Prostate gland (tissue), 2 donors: ENCODE measurements around the gene HAUS8. TPM values are rescaled to one million over a fixed set of nuclear protein-coding genes. Genes with fewer than 3 reads are reported as not detected.

Experiments used
- DNase-seq: peaks from one replicate; pipeline ENCODE4 v3.0.0-alpha.2; 2019; ENCODE audit warnings: low spot score
- H3K27ac ChIP-seq, 2 donors: fragments of 200-600 bp; sonication (generic); 2 replicates each; pipeline ENCODE4 v1.5.1; 2017 to 2019
- H3K27me3 ChIP-seq: fragments of 200-600 bp; sonication (generic); replicated peaks from 2 replicates; pipeline ENCODE4 v1.5.1; 2019; ENCODE audit not compliant: insufficient read depth
- H3K36me3 ChIP-seq, 2 donors: fragments of 200-600 bp; sonication (generic); 1 replicate in 1 of 2; 2 replicates in 1 of 2; pipeline versions ENCODE4 v1.5.1 to v1.8.1; 2017 to 2019
- H3K4me1 ChIP-seq: fragments of 200-600 bp; sonication (generic); replicated peaks from 2 replicates; pipeline ENCODE4 v1.5.1; 2019
- H3K4me3 ChIP-seq, 2 donors: fragments of 200-600 bp; sonication (generic); 2 replicates each; pipeline ENCODE4 v1.5.1; 2017 to 2019
- H3K9me3 ChIP-seq: fragments of 200-600 bp; sonication (generic); 2 replicates; pipeline ENCODE4 v1.5.1; 2017
- POLR2A ChIP-seq: fragments of 450-650 bp; IDR thresholded peaks from one replicate; pipeline ENCODE4 v1.6.1; 2016; ENCODE audit warnings: antibody characterized with exemption, mild to moderate bottlenecking
- POLR2AphosphoS5 ChIP-seq: sonication (generic); formaldehyde crosslinking; IDR thresholded peaks from one replicate; pipeline ENCODE4 v1.6.1; 2017; ENCODE audit warnings: antibody characterized with exemption
- WGBS: methylation state at CpG from one replicate; pipeline ENCODE4 v1.1.5; 2018; 5-methylcytosine and 5-hydroxymethylcytosine counted together
- intact Hi-C: fragments of 100-400 bp; cut with DNase I; formaldehyde crosslinking; loops from one replicate; pipeline ENCODE4 v1.14.2; 2022
- total RNA-seq, 2 donors: library from RNA; depleted of rRNA; stranded (reverse); fragments of >200 nt; gene quantifications; one replicate each; pipeline ENCODE4 v1.1.0, GENCODE V29; 2016
- TF ChIP-seq, protein P1 (sequence below), 4 experiments: fragments of 200-600 bp in 2 of 4; fragments of 450-650 bp in 2 of 4; sonication (generic) in 2 of 4; IDR thresholded peaks; 1 replicate in 3 of 4; 2 replicates in 1 of 4; pipeline ENCODE4 v1.5.1; 2016 to 2019; ENCODE audit warnings: antibody characterized with exemption in 4 of 4, mild to moderate bottlenecking in 2 of 4, moderate library complexity in 2 of 4

HAUS8 gene
- total RNA-seq, 2 donors from 2014 or later, result 6.5 to 15.3 TPM

DNA sequence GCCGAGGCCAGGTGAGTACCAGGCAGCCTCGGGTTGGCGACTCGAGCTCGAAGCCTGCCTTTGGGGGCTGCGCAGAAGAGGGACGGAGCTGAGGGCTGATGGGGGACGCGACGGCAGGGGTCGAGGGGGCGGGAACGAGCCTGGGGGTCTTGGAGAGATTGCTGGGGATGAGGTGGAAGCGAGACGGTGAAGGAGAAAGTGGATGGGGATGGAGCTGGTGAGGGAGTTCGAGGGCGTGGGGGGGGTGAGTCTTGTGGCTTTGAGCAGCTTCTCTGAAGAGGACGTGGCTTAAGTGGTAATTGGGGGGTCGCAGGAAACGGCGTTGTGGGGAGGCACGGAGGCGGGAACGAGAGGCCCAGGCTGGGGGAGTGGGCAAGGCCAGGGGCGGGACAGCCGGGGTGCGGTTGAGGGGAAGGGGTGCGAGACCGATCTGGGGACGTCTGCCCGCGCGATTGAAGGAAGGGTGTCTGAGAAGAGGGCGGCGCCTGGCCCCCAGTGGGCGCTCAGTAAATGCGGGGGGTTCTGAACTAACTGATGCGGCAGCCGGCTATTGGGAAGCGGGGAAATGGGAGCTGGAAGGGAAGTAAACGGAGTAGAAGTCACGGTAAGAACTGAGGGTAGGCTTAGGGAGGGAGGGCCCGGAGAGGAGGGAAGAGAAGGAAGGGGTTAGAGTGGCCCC, 751 bp upstream of the HAUS8 start:
- WGBS, result under 1% methylated on average over 43 of the region's 43 CpGs
- intact Hi-C loops, result loop anchor here (5.0 kb wide), 1 partner anchor 61 kb away; no protein-coding TSS in a partner anchor
- no peak for TF ChIP-seq POLR2A
- TF ChIP-seq POLR2AphosphoS5, result no peak
- TF ChIP-seq, protein P1, sequence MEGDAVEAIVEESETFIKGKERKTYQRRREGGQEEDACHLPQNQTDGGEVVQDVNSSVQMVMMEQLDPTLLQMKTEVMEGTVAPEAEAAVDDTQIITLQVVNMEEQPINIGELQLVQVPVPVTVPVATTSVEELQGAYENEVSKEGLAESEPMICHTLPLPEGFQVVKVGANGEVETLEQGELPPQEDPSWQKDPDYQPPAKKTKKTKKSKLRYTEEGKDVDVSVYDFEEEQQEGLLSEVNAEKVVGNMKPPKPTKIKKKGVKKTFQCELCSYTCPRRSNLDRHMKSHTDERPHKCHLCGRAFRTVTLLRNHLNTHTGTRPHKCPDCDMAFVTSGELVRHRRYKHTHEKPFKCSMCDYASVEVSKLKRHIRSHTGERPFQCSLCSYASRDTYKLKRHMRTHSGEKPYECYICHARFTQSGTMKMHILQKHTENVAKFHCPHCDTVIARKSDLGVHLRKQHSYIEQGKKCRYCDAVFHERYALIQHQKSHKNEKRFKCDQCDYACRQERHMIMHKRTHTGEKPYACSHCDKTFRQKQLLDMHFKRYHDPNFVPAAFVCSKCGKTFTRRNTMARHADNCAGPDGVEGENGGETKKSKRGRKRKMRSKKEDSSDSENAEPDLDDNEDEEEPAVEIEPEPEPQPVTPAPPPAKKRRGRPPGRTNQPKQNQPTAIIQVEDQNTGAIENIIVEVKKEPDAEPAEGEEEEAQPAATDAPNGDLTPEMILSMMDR (IDR thresholded peaks at IDR 0.05), result no peak
- Histone ChIP-seq H3K36me3 (no peaks in the 10 kb centered on the region), H3K9me3 (no peaks in the 10 kb centered on the region), H3K4me3 (peak overlapping the region; percentile 67 to 87), H3K27me3 (no peaks in the 10 kb centered on the region), H3K4me1 (peaks cover 13% of the 10 kb centered on the region), H3K27ac (peak overlapping the region; percentile 81 to 83)
- DNase-seq, result no peak

DNA sequence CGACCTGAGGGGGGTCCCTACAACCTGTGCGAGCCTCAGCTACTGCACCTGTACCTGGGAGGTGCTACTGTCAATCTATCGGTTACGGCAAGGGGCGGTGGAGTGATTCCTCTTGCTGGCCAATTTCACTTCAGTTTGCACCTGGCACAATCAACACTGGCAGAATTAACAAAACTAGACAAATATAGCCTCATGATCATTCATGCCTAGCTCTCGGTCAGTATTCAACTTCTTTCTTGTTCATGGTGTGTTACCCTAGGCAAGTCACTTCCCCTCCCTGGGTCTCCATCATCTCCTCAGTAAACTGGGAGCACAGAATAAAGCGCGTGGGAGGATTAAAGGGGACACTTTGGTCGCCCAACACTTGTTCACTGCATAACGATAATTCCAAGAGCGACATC, 618 bp downstream of the HAUS8 start:
- DNase-seq, result no peak
- peaks cover 10% of the 10 kb centered on the region for H3K4me1 ChIP-seq
- H3K36me3 ChIP-seq, result no peaks in the 10 kb centered on the region
- TF ChIP-seq, protein P1 (IDR thresholded peaks at IDR 0.05), result no peak
- TF ChIP-seq POLR2A, result no peak
- no peak for TF ChIP-seq POLR2AphosphoS5
- 11% methylated on average over 11 of the region's 11 CpGs for WGBS
- intact Hi-C loops, result loop anchor here (5.0 kb wide), 1 partner anchor 63 kb away; no protein-coding TSS in a partner anchor
- no peaks in the 10 kb centered on the region for H3K27me3 ChIP-seq
- no peaks in the 10 kb centered on the region for H3K9me3 ChIP-seq
- H3K4me3 ChIP-seq, result peak overlapping the region; percentile 67 to 87
- peak overlapping the region; percentile 77 to 83 for H3K27ac ChIP-seq

DNA sequence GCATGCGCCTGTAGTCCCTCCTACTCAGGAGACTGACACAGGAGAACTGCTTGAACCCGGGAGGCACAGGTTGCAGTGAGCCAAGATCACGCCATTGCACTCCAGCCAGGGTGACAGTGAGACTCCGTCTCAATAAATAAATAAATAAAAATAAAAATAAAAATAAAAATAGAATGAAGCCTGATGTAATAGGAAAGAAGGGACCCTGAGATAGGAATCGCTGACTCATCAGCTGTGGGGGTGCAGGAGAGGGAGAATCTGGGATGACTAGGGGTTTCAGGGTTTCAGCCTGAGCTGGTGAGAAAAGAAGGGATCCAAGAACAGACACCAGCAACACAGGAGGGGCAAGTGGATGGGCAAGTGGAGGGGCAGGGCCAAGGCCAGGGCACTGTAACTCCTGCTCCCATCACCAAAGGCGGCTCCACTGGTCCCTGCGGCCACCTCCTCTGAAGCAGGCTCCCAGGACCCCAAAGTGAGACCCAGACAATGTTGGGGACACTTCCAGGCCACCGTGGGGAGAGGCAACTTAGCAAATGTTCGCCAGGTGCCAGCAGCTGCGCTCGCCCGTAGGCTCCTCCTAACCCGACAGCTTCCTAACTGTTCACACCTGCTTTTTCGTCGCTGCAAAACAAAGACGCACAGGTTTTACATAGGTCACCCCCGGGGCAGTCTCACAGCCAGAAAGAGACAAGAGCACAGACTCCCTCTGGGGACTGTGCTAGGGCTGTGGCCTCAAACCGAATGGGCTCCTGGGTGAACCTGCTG, 1.2 kb downstream of the HAUS8 start:
- no peak for DNase-seq
- Histone ChIP-seq H3K27ac (peak overlapping the region in 1 of 2 donors; percentile 83), H3K27me3 (no peaks in the 10 kb centered on the region), H3K4me1 (peaks cover 10% of the 10 kb centered on the region), H3K9me3 (no peaks in the 10 kb centered on the region), H3K36me3 (no peaks in the 10 kb centered on the region), H3K4me3 (peak overlapping the region; percentile 67 to 87)
- WGBS, result 39% methylated on average over 18 of the region's 18 CpGs
- intact Hi-C loops, result no loop called here
- TF ChIP-seq POLR2A, result no peak
- TF ChIP-seq, protein P1 (IDR thresholded peaks at IDR 0.05), result no peak
- no peak for TF ChIP-seq POLR2AphosphoS5

DNA sequence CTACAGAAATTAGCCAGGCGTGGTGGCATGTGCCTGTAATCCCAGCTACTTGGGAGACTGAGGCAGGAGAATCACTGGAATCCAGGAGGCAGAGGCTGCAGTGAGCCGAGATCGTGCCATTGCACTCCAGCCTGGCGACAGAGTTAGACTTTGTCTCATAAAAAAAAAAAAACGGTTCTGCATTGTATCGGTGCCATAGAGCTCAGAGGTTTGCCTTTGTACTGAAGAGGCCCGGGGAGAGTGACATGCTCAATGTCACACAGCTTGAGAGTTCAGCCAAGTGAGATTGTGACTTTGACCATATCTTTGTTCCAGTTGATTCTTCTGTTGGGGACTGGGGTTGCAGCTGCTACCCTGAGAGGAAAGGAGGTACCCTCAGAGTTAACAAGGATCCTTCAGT, 4.3 kb downstream of the HAUS8 start:
- DNase-seq, result no peak
- TF ChIP-seq, protein P1 (IDR thresholded peaks at IDR 0.05), result no peak
- TF ChIP-seq POLR2A (no peak), POLR2AphosphoS5 (no peak)
- H3K27me3 ChIP-seq, result no peaks in the 10 kb centered on the region
- H3K4me1 ChIP-seq, result peaks cover 4% of the 10 kb centered on the region
- intact Hi-C loops, result no loop called here
- H3K27ac ChIP-seq, result no peak overlapping the region
- no peak overlapping the region for H3K4me3 ChIP-seq
- no peaks in the 10 kb centered on the region for H3K36me3 ChIP-seq
- WGBS, result 79% methylated on average over 7 of the region's 7 CpGs
- no peaks in the 10 kb centered on the region for H3K9me3 ChIP-seq
